ENCODE data around the gene FHOD3. TPM values are rescaled to one million over a fixed set of nuclear protein-coding genes. Genes with fewer than 3 reads are reported as not detected.

FHOD3 gene
- total and polyA plus RNA-seq, 2 experiments from 2014 or later, result 2.7 to 8.7 TPM

DNA sequence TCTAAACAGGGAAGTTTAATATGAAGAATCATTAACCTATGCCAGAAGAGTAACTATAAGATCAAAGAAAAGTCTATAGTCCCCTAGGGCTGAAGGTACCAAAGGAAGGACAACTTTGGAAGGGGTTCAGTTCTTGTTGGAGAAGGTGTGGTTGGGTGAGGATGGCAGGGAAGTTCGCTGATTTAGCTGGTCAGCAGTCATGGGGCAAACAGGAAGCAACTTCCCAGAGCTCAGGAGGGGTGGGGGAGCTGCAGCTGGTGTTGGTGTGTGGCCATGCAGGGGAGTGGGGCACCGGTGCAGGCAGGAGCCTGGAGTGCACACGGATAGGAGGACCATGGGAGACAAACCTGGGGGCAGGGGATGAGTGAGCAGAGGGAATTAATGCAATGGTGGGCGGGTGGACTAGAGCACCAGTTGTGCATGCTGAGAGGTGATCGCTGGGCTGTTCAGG, 34.0 kb downstream of the FHOD3 start:
- H3K27me3 Mint-ChIP-seq (ENCODE audit: insufficient read depth, low read depth, poor library complexity), result peaks cover 6% of the 10 kb centered on the region
- H3K36me3 ChIP-seq (ENCODE audit: insufficient read depth), result no peaks in the 10 kb centered on the region
- DNase-seq (ENCODE audit: low spot score), result no peak
- no peak overlapping the region for H3K27ac ChIP-seq (ENCODE audit: low read depth)
- H3K27ac Mint-ChIP-seq, result no peak overlapping the region
- TF ChIP-seq, protein P1, sequence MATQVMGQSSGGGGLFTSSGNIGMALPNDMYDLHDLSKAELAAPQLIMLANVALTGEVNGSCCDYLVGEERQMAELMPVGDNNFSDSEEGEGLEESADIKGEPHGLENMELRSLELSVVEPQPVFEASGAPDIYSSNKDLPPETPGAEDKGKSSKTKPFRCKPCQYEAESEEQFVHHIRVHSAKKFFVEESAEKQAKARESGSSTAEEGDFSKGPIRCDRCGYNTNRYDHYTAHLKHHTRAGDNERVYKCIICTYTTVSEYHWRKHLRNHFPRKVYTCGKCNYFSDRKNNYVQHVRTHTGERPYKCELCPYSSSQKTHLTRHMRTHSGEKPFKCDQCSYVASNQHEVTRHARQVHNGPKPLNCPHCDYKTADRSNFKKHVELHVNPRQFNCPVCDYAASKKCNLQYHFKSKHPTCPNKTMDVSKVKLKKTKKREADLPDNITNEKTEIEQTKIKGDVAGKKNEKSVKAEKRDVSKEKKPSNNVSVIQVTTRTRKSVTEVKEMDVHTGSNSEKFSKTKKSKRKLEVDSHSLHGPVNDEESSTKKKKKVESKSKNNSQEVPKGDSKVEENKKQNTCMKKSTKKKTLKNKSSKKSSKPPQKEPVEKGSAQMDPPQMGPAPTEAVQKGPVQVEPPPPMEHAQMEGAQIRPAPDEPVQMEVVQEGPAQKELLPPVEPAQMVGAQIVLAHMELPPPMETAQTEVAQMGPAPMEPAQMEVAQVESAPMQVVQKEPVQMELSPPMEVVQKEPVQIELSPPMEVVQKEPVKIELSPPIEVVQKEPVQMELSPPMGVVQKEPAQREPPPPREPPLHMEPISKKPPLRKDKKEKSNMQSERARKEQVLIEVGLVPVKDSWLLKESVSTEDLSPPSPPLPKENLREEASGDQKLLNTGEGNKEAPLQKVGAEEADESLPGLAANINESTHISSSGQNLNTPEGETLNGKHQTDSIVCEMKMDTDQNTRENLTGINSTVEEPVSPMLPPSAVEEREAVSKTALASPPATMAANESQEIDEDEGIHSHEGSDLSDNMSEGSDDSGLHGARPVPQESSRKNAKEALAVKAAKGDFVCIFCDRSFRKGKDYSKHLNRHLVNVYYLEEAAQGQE (IDR thresholded peaks at IDR 0.05; ENCODE audit: unreplicated experiment), result no peak
- TF ChIP-seq CREB1 (CRISPR knock-in tag; IDR thresholded peaks at IDR 0.05; ENCODE audit: low read depth) (no peak), ZNF331 (CRISPR knock-in tag; IDR thresholded peaks at IDR 0.05; ENCODE audit: low read depth) (no peak), STAT1 (IDR thresholded peaks at IDR 0.05; ENCODE audit: unreplicated experiment) (no peak), ZNF114 (CRISPR knock-in tag; IDR thresholded peaks at IDR 0.05) (no peak), EZH2 (IDR thresholded peaks at IDR 0.05; ENCODE audit: low read depth, unreplicated experiment) (no peak), POLR2AphosphoS5 (IDR thresholded peaks at IDR 0.05; ENCODE audit: low read depth) (no peak), JUNB (IDR thresholded peaks at IDR 0.05; ENCODE audit: unreplicated experiment) (no peak), EZH2phosphoT487 (IDR thresholded peaks at IDR 0.05; ENCODE audit: unreplicated experiment) (no peak), NANOG (IDR thresholded peaks at IDR 0.05; ENCODE audit: borderline replicate concordance) (no peak)
- TF ChIP-seq, protein P2, sequence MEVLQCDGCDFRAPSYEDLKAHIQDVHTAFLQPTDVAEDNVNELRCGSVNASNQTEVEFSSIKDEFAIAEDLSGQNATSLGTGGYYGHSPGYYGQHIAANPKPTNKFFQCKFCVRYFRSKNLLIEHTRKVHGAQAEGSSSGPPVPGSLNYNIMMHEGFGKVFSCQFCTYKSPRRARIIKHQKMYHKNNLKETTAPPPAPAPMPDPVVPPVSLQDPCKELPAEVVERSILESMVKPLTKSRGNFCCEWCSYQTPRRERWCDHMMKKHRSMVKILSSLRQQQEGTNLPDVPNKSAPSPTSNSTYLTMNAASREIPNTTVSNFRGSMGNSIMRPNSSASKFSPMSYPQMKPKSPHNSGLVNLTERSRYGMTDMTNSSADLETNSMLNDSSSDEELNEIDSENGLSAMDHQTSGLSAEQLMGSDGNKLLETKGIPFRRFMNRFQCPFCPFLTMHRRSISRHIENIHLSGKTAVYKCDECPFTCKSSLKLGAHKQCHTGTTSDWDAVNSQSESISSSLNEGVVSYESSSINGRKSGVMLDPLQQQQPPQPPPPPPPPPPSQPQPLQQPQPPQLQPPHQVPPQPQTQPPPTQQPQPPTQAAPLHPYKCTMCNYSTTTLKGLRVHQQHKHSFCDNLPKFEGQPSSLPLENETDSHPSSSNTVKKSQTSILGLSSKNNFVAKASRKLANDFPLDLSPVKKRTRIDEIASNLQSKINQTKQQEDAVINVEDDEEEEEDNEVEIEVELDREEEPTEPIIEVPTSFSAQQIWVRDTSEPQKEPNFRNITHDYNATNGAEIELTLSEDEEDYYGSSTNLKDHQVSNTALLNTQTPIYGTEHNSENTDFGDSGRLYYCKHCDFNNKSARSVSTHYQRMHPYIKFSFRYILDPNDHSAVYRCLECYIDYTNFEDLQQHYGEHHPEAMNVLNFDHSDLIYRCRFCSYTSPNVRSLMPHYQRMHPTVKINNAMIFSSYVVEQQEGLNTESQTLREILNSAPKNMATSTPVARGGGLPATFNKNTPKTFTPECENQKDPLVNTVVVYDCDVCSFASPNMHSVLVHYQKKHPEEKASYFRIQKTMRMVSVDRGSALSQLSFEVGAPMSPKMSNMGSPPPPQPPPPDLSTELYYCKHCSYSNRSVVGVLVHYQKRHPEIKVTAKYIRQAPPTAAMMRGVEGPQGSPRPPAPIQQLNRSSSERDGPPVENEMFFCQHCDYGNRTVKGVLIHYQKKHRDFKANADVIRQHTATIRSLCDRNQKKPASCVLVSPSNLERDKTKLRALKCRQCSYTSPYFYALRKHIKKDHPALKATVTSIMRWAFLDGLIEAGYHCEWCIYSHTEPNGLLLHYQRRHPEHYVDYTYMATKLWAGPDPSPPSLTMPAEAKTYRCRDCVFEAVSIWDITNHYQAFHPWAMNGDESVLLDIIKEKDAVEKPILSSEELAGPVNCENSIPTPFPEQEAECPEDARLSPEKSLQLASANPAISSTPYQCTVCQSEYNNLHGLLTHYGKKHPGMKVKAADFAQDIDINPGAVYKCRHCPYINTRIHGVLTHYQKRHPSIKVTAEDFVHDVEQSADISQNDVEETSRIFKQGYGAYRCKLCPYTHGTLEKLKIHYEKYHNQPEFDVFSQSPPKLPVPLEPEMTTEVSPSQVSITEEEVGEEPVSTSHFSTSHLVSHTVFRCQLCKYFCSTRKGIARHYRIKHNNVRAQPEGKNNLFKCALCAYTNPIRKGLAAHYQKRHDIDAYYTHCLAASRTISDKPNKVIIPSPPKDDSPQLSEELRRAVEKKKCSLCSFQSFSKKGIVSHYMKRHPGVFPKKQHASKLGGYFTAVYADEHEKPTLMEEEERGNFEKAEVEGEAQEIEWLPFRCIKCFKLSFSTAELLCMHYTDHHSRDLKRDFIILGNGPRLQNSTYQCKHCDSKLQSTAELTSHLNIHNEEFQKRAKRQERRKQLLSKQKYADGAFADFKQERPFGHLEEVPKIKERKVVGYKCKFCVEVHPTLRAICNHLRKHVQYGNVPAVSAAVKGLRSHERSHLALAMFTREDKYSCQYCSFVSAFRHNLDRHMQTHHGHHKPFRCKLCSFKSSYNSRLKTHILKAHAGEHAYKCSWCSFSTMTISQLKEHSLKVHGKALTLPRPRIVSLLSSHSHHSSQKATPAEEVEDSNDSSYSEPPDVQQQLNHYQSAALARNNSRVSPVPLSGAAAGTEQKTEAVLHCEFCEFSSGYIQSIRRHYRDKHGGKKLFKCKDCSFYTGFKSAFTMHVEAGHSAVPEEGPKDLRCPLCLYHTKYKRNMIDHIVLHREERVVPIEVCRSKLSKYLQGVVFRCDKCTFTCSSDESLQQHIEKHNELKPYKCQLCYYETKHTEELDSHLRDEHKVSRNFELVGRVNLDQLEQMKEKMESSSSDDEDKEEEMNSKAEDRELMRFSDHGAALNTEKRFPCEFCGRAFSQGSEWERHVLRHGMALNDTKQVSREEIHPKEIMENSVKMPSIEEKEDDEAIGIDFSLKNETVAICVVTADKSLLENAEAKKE (CRISPR knock-in tag; IDR thresholded peaks at IDR 0.05), result no peak
- TF ChIP-seq, protein P3, sequence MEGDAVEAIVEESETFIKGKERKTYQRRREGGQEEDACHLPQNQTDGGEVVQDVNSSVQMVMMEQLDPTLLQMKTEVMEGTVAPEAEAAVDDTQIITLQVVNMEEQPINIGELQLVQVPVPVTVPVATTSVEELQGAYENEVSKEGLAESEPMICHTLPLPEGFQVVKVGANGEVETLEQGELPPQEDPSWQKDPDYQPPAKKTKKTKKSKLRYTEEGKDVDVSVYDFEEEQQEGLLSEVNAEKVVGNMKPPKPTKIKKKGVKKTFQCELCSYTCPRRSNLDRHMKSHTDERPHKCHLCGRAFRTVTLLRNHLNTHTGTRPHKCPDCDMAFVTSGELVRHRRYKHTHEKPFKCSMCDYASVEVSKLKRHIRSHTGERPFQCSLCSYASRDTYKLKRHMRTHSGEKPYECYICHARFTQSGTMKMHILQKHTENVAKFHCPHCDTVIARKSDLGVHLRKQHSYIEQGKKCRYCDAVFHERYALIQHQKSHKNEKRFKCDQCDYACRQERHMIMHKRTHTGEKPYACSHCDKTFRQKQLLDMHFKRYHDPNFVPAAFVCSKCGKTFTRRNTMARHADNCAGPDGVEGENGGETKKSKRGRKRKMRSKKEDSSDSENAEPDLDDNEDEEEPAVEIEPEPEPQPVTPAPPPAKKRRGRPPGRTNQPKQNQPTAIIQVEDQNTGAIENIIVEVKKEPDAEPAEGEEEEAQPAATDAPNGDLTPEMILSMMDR (conservative IDR thresholded peaks at IDR 0.05; ENCODE audit: low read depth in 2 of 2), result no peak
- TF ChIP-seq, protein P4, sequence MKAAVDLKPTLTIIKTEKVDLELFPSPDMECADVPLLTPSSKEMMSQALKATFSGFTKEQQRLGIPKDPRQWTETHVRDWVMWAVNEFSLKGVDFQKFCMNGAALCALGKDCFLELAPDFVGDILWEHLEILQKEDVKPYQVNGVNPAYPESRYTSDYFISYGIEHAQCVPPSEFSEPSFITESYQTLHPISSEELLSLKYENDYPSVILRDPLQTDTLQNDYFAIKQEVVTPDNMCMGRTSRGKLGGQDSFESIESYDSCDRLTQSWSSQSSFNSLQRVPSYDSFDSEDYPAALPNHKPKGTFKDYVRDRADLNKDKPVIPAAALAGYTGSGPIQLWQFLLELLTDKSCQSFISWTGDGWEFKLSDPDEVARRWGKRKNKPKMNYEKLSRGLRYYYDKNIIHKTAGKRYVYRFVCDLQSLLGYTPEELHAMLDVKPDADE (IDR thresholded peaks at IDR 0.05), result no peak
- H3F3A ChIP-seq (replicated peaks; ENCODE audit: low read depth), result no peaks in the 10 kb centered on the region
- peaks cover 14% of the 10 kb centered on the region; the same call in 1 of the 2 replicates for H3K9me2 ChIP-seq (ENCODE audit: insufficient read depth)
- H4K20me1 ChIP-seq (replicated peaks; ENCODE audit: insufficient read depth), result no peaks in the 10 kb centered on the region
- H3K4me3 ChIP-seq, result no peak overlapping the region
- no peak overlapping the region for H2AFZ ChIP-seq
- H3K36me3 Mint-ChIP-seq (ENCODE audit: low read depth), result no peaks in the 10 kb centered on the region; the same call in 2 of the 3 replicates
- H3K4me1 Mint-ChIP-seq, result peaks cover 34% of the 10 kb centered on the region
- peaks cover 24% of the 10 kb centered on the region for H3K4me1 ChIP-seq (ENCODE audit: insufficient read depth)
- no peak overlapping the region for H3K4me2 ChIP-seq
- no peaks in the 10 kb centered on the region for H3K79me2 ChIP-seq (replicated peaks; ENCODE audit: insufficient read depth)
- H3K4me3 Mint-ChIP-seq, result no peak overlapping the region
- H3K9me3 Mint-ChIP-seq, result no peaks in the 10 kb centered on the region; the same call in 2 of the 3 replicates
- no peaks in the 10 kb centered on the region for H3K27me3 ChIP-seq (ENCODE audit: insufficient read depth)
- ATAC-seq, result no peak
